Bronchial epithelial cell (primary cell): ENCODE data around the gene RPL10A. TPM values are rescaled to one million over a fixed set of nuclear protein-coding genes. Genes with fewer than 3 reads are reported as not detected.

Source experiments
- DNase-seq: peaks from one replicate; pipeline ENCODE4 v3.0.0-alpha.2; 2010; ENCODE audit warnings: low read depth
- FAIRE-seq: peaks from 2 replicates; lab custom pipeline; 2011; peaks lifted over from hg19 to GRCh38; lab: Jason Lieb, UNC
- H3K27me3 ChIP-seq: 2 replicates; pipeline ENCODE4 v1.5.1; 2011; ENCODE audit warnings: low read length; ENCODE audit not compliant: control insufficient read depth, insufficient read depth
- H3K36me3 ChIP-seq: 2 replicates; pipeline ENCODE4 v1.5.1; 2011; ENCODE audit warnings: low read length; ENCODE audit not compliant: control insufficient read depth, insufficient read depth
- H3K4me3 ChIP-seq: 2 replicates; pipeline ENCODE4 v1.5.1; 2011; ENCODE audit warnings: mild to moderate bottlenecking, low read depth, low read length, control low read depth
- CTCF ChIP-seq: IDR thresholded peaks from 2 replicates; pipeline ENCODE4 v1.5.1; 2011; ENCODE audit warnings: mild to moderate bottlenecking, moderate library complexity, low read length, control low read depth, inconsistent platforms; ENCODE audit not compliant: insufficient read depth, severe bottlenecking
- total RNA-seq: library from RNA; depleted of rRNA; stranded (reverse); fragments of >200 nt; gene quantifications from 2 replicates; pipeline ENCODE4 v1.2.1, GENCODE V29; 2014

The RPL10A gene
- total RNA-seq, 1 donor from 2014 or later, result 1,892 TPM

- FAIRE-seq (no peak), DNase-seq (no peak)
- Histone ChIP-seq H3K4me3 (no peak overlapping the region), H3K36me3 (peaks cover 27% of the 10 kb centered on the region), H3K27me3 (no peaks in the 10 kb centered on the region)
- no peak for TF ChIP-seq CTCF
Measured at GRCh38 chr6:35478259-35478658, 10.1 kb downstream of the RPL10A start.

GRCh38 chr6:35480176-35480575 lies 12.0 kb downstream of the RPL10A start:
- no peak for TF ChIP-seq CTCF
- DNase-seq (no peak), FAIRE-seq (no peak)
- H3K4me3 ChIP-seq, result no peak overlapping the region
- H3K27me3 ChIP-seq, result no peaks in the 10 kb centered on the region
- peaks cover 31% of the 10 kb centered on the region for H3K36me3 ChIP-seq

- no peak for TF ChIP-seq CTCF
- FAIRE-seq, result no peak
- no peak for DNase-seq
- Histone ChIP-seq H3K4me3 (no peak overlapping the region), H3K36me3 (peaks cover 27% of the 10 kb centered on the region), H3K27me3 (no peaks in the 10 kb centered on the region)
Measured at GRCh38 chr6:35481226-35481625, 13.0 kb downstream of the RPL10A start.

- DNase-seq (no peak), FAIRE-seq (no peak)
- Histone ChIP-seq H3K4me3 (no peak overlapping the region), H3K27me3 (no peaks in the 10 kb centered on the region), H3K36me3 (peaks cover 23% of the 10 kb centered on the region)
- no peak for TF ChIP-seq CTCF
Measured at GRCh38 chr6:35483062-35483461, 14.9 kb downstream of the RPL10A start.

- H3K27me3 ChIP-seq, result no peaks in the 10 kb centered on the region
- DNase-seq, result no peak
- H3K36me3 ChIP-seq, result peaks cover 19% of the 10 kb centered on the region
- H3K4me3 ChIP-seq, result no peak overlapping the region
- no peak for FAIRE-seq
- no peak for TF ChIP-seq CTCF
Measured at GRCh38 chr6:35483490-35483889, 15.3 kb downstream of the RPL10A start.

- FAIRE-seq (no peak), DNase-seq (no peak)
- no peaks in the 10 kb centered on the region for H3K27me3 ChIP-seq
- H3K4me3 ChIP-seq, result no peak overlapping the region
- H3K36me3 ChIP-seq, result peaks cover 18% of the 10 kb centered on the region
- no peak for TF ChIP-seq CTCF
Measured at GRCh38 chr6:35483893-35484645, 15.9 kb downstream of the RPL10A start.
